Progenitor cell of endocrine pancreas (in vitro differentiated cells): ENCODE data around the gene VMP1. TPM values are rescaled to one million over a fixed set of nuclear protein-coding genes. Genes with fewer than 3 reads are reported as not detected.
A peak's percentile ranks its signal among the peaks of the same experiment; 100 is the strongest.

Source experiments
- DNase-seq: peaks from one replicate; pipeline ENCODE4 v3.0.0; 2021; ENCODE audit warnings: low spot score; ENCODE audit not compliant: unreplicated experiment
- H3K27ac Mint-ChIP-seq: 2 replicates; pipeline ENCODE4 v1.8.0; 2021; ENCODE audit warnings: mild to moderate bottlenecking, moderate library complexity, mixed read lengths
- H3K27me3 Mint-ChIP-seq: 2 replicates; pipeline ENCODE4 v1.8.0; 2021; ENCODE audit warnings: mixed read lengths
- H3K36me3 Mint-ChIP-seq: 2 replicates; pipeline ENCODE4 v1.8.0; 2022; ENCODE audit warnings: mixed read lengths; ENCODE audit not compliant: insufficient read depth
- H3K4me1 Mint-ChIP-seq: 2 replicates; pipeline ENCODE4 v1.8.0; 2021; ENCODE audit warnings: low read depth, mixed read lengths
- H3K4me3 Mint-ChIP-seq: 2 replicates; pipeline ENCODE4 v1.8.0; 2021; ENCODE audit warnings: low read depth, mild to moderate bottlenecking, moderate library complexity, mixed read lengths
- H3K9me3 Mint-ChIP-seq: 2 replicates; pipeline ENCODE4 v1.8.0; 2021; ENCODE audit warnings: low read depth, mixed read lengths
- total RNA-seq: library from RNA; stranded (reverse); gene quantifications from 2 replicates; pipeline ENCODE4 v1.2.1, GENCODE V29; 2021
- TF ChIP-seq, protein P1 (sequence below): fragments of 200-600 bp; sonication (generic); IDR thresholded peaks from one replicate; pipeline ENCODE4 v1.5.0; 2021; ENCODE audit warnings: antibody characterized with exemption, mild to moderate bottlenecking; ENCODE audit not compliant: unreplicated experiment

The VMP1 gene
- total RNA-seq, 1 donor from 2014 or later, result 162 TPM

DNA sequence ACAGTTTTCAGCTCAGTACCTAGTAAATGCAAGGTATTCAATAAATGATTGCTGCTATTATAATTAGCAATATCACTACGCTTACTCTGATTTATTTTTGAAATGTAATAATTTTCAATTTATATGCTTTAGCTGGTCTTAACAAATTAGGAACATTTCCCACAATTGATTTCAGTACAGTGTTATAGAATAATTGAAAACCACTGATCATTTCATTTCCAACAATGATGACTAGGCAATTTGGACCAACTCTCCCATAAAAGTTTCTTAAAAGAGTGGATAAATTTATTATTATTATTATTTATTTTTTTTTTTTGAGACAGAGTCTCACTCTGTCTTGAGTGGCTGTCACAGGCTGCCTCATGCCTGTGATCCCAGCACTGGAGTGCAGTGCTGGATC, 41.1 kb downstream of the VMP1 start:
- Mint-ChIP-seq H3K27ac (no peak overlapping the region), H3K4me3 (no peak overlapping the region), H3K36me3 (peaks cover 7% of the 10 kb centered on the region), H3K27me3 (no peaks in the 10 kb centered on the region), H3K4me1 (peaks cover 2% of the 10 kb centered on the region), H3K9me3 (peaks cover 3% of the 10 kb centered on the region)
- no peak for DNase-seq
- TF ChIP-seq, protein P1, sequence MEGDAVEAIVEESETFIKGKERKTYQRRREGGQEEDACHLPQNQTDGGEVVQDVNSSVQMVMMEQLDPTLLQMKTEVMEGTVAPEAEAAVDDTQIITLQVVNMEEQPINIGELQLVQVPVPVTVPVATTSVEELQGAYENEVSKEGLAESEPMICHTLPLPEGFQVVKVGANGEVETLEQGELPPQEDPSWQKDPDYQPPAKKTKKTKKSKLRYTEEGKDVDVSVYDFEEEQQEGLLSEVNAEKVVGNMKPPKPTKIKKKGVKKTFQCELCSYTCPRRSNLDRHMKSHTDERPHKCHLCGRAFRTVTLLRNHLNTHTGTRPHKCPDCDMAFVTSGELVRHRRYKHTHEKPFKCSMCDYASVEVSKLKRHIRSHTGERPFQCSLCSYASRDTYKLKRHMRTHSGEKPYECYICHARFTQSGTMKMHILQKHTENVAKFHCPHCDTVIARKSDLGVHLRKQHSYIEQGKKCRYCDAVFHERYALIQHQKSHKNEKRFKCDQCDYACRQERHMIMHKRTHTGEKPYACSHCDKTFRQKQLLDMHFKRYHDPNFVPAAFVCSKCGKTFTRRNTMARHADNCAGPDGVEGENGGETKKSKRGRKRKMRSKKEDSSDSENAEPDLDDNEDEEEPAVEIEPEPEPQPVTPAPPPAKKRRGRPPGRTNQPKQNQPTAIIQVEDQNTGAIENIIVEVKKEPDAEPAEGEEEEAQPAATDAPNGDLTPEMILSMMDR, result no peak

- Mint-ChIP-seq H3K4me3 (no peak overlapping the region), H3K9me3 (no peaks in the 10 kb centered on the region), H3K27me3 (no peaks in the 10 kb centered on the region), H3K27ac (no peak overlapping the region), H3K36me3 (peaks cover 2% of the 10 kb centered on the region), H3K4me1 (peaks cover 26% of the 10 kb centered on the region)
- DNase-seq, result no peak
- TF ChIP-seq, protein P1, result no peak
These were observed 44.5 kb downstream of the VMP1 start for GRCh38 chr17:59751955-59752413.

DNA sequence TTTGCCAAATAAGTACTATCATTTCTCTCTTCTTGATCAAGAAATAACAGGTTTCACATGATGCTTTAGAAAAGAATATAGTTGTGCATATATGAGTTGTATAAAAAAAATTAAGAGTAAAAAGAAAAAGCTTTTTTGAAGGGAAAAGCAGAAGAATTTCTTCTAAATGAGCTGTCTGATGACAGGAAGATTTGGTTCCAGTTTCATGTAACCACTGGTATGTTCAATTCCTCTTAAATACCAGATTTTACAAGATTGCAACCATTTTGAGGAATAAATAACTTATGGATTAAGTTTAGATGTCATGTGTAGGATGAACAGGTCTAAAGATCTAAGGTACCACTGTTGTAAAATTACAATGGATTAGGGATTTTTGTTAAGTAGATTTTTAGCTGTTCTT, 45.0 kb downstream of the VMP1 start:
- no peak for DNase-seq
- Mint-ChIP-seq H3K27ac (no peak overlapping the region), H3K9me3 (no peaks in the 10 kb centered on the region), H3K36me3 (peaks cover 2% of the 10 kb centered on the region), H3K4me1 (peaks cover 27% of the 10 kb centered on the region), H3K27me3 (no peaks in the 10 kb centered on the region), H3K4me3 (no peak overlapping the region)
- TF ChIP-seq, protein P1, result no peak

DNA sequence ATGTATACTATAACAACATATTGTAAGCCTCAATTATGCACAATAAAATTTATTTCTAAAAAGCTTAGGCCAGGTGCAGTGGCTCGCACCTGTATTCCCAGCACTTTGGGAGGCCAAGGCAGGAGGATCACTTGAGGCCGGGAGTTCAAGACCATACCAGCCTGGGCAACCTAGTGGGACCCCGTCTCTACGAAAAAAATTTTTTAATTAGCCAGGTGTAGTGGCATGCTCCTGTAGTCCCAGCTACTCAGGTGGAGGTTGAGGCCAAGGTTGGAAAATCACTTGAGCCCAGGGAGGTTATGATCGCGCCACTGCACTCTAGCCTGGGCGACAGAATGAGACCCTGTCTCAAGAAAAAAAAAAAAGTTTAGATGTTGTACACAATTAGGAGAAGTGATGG, 45.5 kb downstream of the VMP1 start:
- Mint-ChIP-seq H3K27me3 (no peaks in the 10 kb centered on the region), H3K36me3 (peaks cover 2% of the 10 kb centered on the region), H3K27ac (no peak overlapping the region), H3K9me3 (no peaks in the 10 kb centered on the region), H3K4me1 (peaks cover 27% of the 10 kb centered on the region), H3K4me3 (no peak overlapping the region)
- no peak for DNase-seq
- TF ChIP-seq, protein P1, result no peak

DNA sequence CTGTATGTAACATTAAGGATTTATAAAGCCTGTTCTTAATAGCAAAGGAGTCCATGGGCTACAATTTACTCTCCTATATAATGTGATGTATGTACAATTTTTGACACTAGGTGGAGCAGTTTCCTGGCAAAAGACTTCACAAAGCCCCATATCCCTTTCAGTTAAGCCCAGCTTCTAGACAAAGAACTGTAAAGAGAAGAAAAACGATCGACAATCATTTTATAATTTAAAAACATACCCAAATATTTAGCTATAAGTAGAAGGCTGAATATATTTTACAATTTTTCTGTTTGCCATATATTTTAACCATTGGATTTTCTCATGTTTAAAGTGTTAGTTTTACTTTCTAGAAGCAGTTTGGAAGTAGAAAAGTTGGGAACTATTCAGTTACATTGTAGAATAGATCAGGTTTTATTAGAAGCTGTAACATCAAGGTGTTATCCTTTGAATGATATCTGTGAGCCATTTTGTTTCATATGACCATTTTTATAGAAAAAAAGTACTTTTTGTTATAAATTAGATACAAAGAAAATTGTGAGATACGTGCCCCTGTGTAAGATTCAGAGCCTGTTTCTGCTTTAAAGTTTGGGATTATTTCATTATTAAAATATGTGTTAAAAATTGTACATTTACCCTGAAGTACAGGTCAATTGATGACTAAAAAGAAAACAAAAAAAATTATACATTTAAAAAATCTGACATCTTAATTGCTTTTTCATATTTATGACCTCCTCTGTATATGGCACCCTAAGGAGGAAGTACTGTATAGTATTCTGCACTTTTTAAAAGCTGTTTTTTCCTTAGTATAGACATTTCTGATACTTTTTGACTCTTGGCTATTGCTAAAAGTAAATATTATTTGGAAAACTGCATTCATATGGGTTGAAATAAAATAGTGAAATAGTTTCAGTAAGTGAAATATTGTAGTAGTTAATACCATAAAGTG, 46.3 kb downstream of the VMP1 start:
- Mint-ChIP-seq H3K36me3 (peaks cover 5% of the 10 kb centered on the region), H3K4me3 (no peak overlapping the region), H3K27me3 (no peaks in the 10 kb centered on the region), H3K27ac (peak overlapping the region; percentile 82), H3K4me1 (peaks cover 27% of the 10 kb centered on the region), H3K9me3 (no peaks in the 10 kb centered on the region)
- TF ChIP-seq, protein P1, result peak; percentile 84
- DNase-seq, result no peak
